Stimulated activated CD4-positive, alpha-beta T cell treated with anti-CD3 and anti-CD28 coated beads, Interleukin-1b, Interleukin-23, amount 100 ng/mL, for 1 hour (primary cell): Measurements from ENCODE around the gene DNMBP.
"Not testable (repeated sequence)": the region's sequence is repeated elsewhere in the genome, so short reads cannot be mapped to it uniquely, and the experiment has no call there.

Experiments used
- DNase-seq, 2 donors: peaks; one replicate each; pipeline ENCODE4 v3.0.0-alpha.2; 2020; ENCODE audit warnings: low read depth in 2 of 2

Gene DNMBP

GRCh38 chr10:99993701-99994689, 15.8 kb downstream of the DNMBP start:
- no peak for DNase-seq

- not testable (repeated sequence) for DNase-seq
Observed at GRCh38 chr10:99985637-99986036, 24.1 kb downstream of the DNMBP start.

- DNase-seq, result no peak
Observed at GRCh38 chr10:99984211-99985034, 25.3 kb downstream of the DNMBP start.

GRCh38 chr10:99983280-99983988, 26.3 kb downstream of the DNMBP start:
- DNase-seq, result no peak

- no peak for DNase-seq
Observed at GRCh38 chr10:99982728-99983127, 27.0 kb downstream of the DNMBP start.

GRCh38 chr10:99981581-99982199, 28.1 kb downstream of the DNMBP start:
- DNase-seq, result no peak

- no peak for DNase-seq
Observed at GRCh38 chr10:99979066-99979685, 30.6 kb downstream of the DNMBP start.

- no peak for DNase-seq
Observed at GRCh38 chr10:99977916-99978315, 31.8 kb downstream of the DNMBP start.

- DNase-seq, result no peak
Observed at GRCh38 chr10:99976886-99977665, 32.7 kb downstream of the DNMBP start.

- DNase-seq, result no peak
Observed at GRCh38 chr10:99975942-99976809, 33.6 kb downstream of the DNMBP start.

GRCh38 chr10:99975106-99975829, 34.5 kb downstream of the DNMBP start:
- DNase-seq, result no peak

GRCh38 chr10:99973190-99973589, 36.6 kb downstream of the DNMBP start:
- DNase-seq, result no peak

- no peak for DNase-seq
Observed at GRCh38 chr10:99967961-99968360, 41.8 kb downstream of the DNMBP start.

- no peak for DNase-seq
Observed at GRCh38 chr10:99966306-99966705, 43.4 kb downstream of the DNMBP start.

GRCh38 chr10:99965700-99966099, 44.0 kb downstream of the DNMBP start:
- DNase-seq, result no peak

- DNase-seq, result no peak
Observed at GRCh38 chr10:99964791-99965190, 45.0 kb downstream of the DNMBP start.

GRCh38 chr10:99963467-99964165, 46.1 kb downstream of the DNMBP start:
- not testable (repeated sequence) for DNase-seq

- no peak for DNase-seq
Observed at GRCh38 chr10:99958806-99959205, 50.9 kb downstream of the DNMBP start.
